K562 (cell line): ENCODE results near the gene COASY. TPM values are rescaled to one million over a fixed set of nuclear protein-coding genes. Genes with fewer than 3 reads are reported as not detected.

ENCODE experiments used
- ATAC-seq: fragments of 200-7000 bp; cut with Tn5 transposase; 3 replicates; pipeline ENCODE4 v1.9.1; 2020; ENCODE audit warnings: moderate library complexity
- BruUV-seq: library from RNA; stranded (reverse); fragments of 400-500 nt; replicated peaks from 2 replicates; lab custom pipeline; 2021; lab: Mats Ljungman, UMichigan
- CTCF ChIA-PET: fragments of 300-600 bp; formaldehyde crosslinking; extraction: SDS; loops from one replicate; lab custom pipeline; 2021; ENCODE audit warnings: low intra/inter-chr PET ratio; lab: Yijun Ruan, JAX
- POLR2A ChIA-PET: fragments of 300-600, 350-650 bp; sonication (Branson Sonifier 250); formaldehyde crosslinking; extraction: SDS; loops from one replicate; lab custom pipeline; 2021; ENCODE audit warnings: antibody characterized with exemption, inconsistent platforms; lab: Yijun Ruan, JAX
- DNase-seq, 4 experiments: peaks; one replicate each; pipeline versions ENCODE4 v3.0.0 to v3.0.0-alpha.2; 2011 to 2018; ENCODE audit warnings: low spot score in 3 of 4, mixed read lengths in 3 of 4; ENCODE audit errors: extremely low read depth in 1 of 4
- FAIRE-seq: peaks from 2 replicates; lab custom pipeline; 2011; peaks lifted over from hg19 to GRCh38; lab: Jason Lieb, UNC
- H2AFZ ChIP-seq: 2 replicates; pipeline ENCODE4 v1.6.0; 2011; ENCODE audit warnings: low read depth, low read length, control low read depth, inconsistent platforms
- H3K27ac ChIP-seq: fragments of 200-600 bp; 3 replicates; pipeline ENCODE4 v1.8.0; 2011; ENCODE audit warnings: low read depth, mild to moderate bottlenecking, control low read depth, inconsistent platforms, low read length, moderate library complexity, mixed read lengths; ENCODE audit errors: extremely low read depth
- H3K27me3 ChIP-seq, 2 experiments: fragments of 300-600 bp in 1 of 2; 2 replicates in 1 of 2; 3 replicates in 1 of 2; pipeline versions ENCODE4 v1.6.0 to v1.8.0; 2011; ENCODE audit warnings: inconsistent platforms in 2 of 2, low read length in 2 of 2, mild to moderate bottlenecking in 1 of 2, mixed read lengths in 1 of 2, moderate library complexity in 1 of 2; ENCODE audit not compliant: control insufficient read depth in 2 of 2, insufficient read depth in 2 of 2
- H3K36me3 ChIP-seq: fragments of 300-600 bp; 3 replicates; pipeline ENCODE4 v1.8.0; 2011; ENCODE audit warnings: mild to moderate bottlenecking, low read length, inconsistent platforms; ENCODE audit not compliant: control insufficient read depth, insufficient read depth
- H3K4me1 ChIP-seq, 2 experiments: fragments of 200-600 bp in 1 of 2; replicated peaks in 1 of 2; 2 replicates in 1 of 2; 3 replicates in 1 of 2; pipeline versions ENCODE4 v1.5.1 to v1.8.0; 2011; ENCODE audit warnings: inconsistent platforms in 2 of 2, low read length in 2 of 2, mild to moderate bottlenecking in 1 of 2, mixed read lengths in 1 of 2, moderate library complexity in 1 of 2; ENCODE audit not compliant: control insufficient read depth in 2 of 2, insufficient read depth in 2 of 2
- H3K4me2 ChIP-seq: 2 replicates; pipeline ENCODE4 v1.6.1; 2011; ENCODE audit warnings: low read length, control low read depth, inconsistent platforms, mixed read lengths; ENCODE audit not compliant: insufficient read depth
- H3K4me3 ChIP-seq: fragments of 200-600 bp; sonication (generic), shearing (Covaris generic); 2 replicates; pipeline ENCODE4 v1.5.1; 2016; ENCODE audit warnings: control low read depth, inconsistent platforms
- H3K79me2 ChIP-seq: fragments of 200-600 bp; 3 replicates; pipeline ENCODE4 v1.8.0; 2011; ENCODE audit warnings: low read length, inconsistent platforms; ENCODE audit not compliant: control insufficient read depth, insufficient read depth
- H3K9ac ChIP-seq, 2 experiments: 2 replicates each; pipeline versions ENCODE4 v1.6.0 to v1.6.1; 2011; ENCODE audit warnings: low read depth in 2 of 2, low read length in 2 of 2, control low read depth in 1 of 2, inconsistent platforms in 1 of 2, mild to moderate bottlenecking in 1 of 2, mixed read lengths in 1 of 2; ENCODE audit not compliant: insufficient read depth in 1 of 2
- H3K9me1 ChIP-seq: one replicate; pipeline ENCODE4 v1.6.0; 2011; ENCODE audit warnings: inconsistent platforms, mild to moderate bottlenecking, low read length, moderate library complexity; ENCODE audit not compliant: control insufficient read depth, insufficient read depth
- H3K9me3 ChIP-seq: replicated peaks from 2 replicates; pipeline ENCODE4 v1.5.1; 2011; ENCODE audit warnings: low read depth, low read length, inconsistent platforms; ENCODE audit not compliant: control insufficient read depth, insufficient read depth
- H4K20me1 ChIP-seq: replicated peaks from 2 replicates; pipeline ENCODE4 v1.6.1; 2011; ENCODE audit warnings: low read length, inconsistent platforms, mixed read lengths; ENCODE audit not compliant: control insufficient read depth, insufficient read depth
- ARID2 ChIP-seq: fragments of 450-650 bp; IDR thresholded peaks from 2 replicates; pipeline ENCODE4 v1.6.1; 2017; ENCODE audit warnings: antibody characterized with exemption, mild to moderate bottlenecking
- NR2C1 ChIP-seq, 2 experiments: fragments of 450-650 bp; IDR thresholded peaks; 2 replicates each; pipeline ENCODE4 v1.6.1; 2017; ENCODE audit warnings: mild to moderate bottlenecking in 2 of 2, antibody characterized with exemption in 1 of 2, inconsistent platforms in 1 of 2, missing compliant biosample characterization in 1 of 2, missing genetic modification characterization in 1 of 2
- NR4A1 ChIP-seq, 2 experiments: fragments of 250-450 bp in 1 of 2; fragments of 450-650 bp in 1 of 2; sonication (Bioruptor Pico) in 1 of 2; IDR thresholded peaks; 2 replicates each; pipeline versions ENCODE4 v1.4.0 to v1.6.1; 2016 to 2020; ENCODE audit warnings: mild to moderate bottlenecking in 2 of 2, missing compliant biosample characterization in 1 of 2, missing genetic modification characterization in 1 of 2, moderate library complexity in 1 of 2
- PML ChIP-seq: IDR thresholded peaks from 2 replicates; pipeline ENCODE4 v1.6.1; 2012; ENCODE audit warnings: low read length, inconsistent platforms
- SIN3A ChIP-seq, 2 experiments: fragments of 150-350 bp in 1 of 2; IDR thresholded peaks; 2 replicates each; pipeline ENCODE4 v1.6.1; 2011 to 2016; ENCODE audit warnings: borderline replicate concordance in 2 of 2, low read depth in 2 of 2, low read length in 2 of 2, mild to moderate bottlenecking in 2 of 2, moderate library complexity in 2 of 2; ENCODE audit not compliant: control insufficient read depth in 1 of 2
- TCF3 ChIP-seq: sonication (generic); formaldehyde crosslinking; IDR thresholded peaks from 2 replicates; pipeline ENCODE4 v1.4.0; 2020; ENCODE audit warnings: mild to moderate bottlenecking, missing genetic modification reagents
- ZBTB7A ChIP-seq: IDR thresholded peaks from 2 replicates; pipeline ENCODE4 v1.6.1; 2011; ENCODE audit warnings: low read depth, mild to moderate bottlenecking, low read length, moderate library complexity, borderline replicate concordance; ENCODE audit not compliant: control insufficient read depth
- ZNF282 ChIP-seq: sonication (generic); formaldehyde crosslinking; IDR thresholded peaks from 2 replicates; pipeline ENCODE4 v1.8.1; 2023; ENCODE audit warnings: missing genetic modification reagents
- WGBS: fragments of 100-300 bp; shearing (Covaris generic); methylation state at CpG from one replicate; pipeline ENCODE4 v1.1.6; 2016; ENCODE audit warnings: low coverage, mixed read lengths; ENCODE audit not compliant: insufficient coverage; ENCODE audit errors: missing lambda C conversion rate; 5-methylcytosine and 5-hydroxymethylcytosine counted together
- in situ Hi-C: fragments of 300-500 bp; cut with MboI; formaldehyde crosslinking; loops from 4 replicates; pipeline ENCODE4 v1.15.0; 2018; ENCODE audit warnings: inconsistent platforms, mixed read lengths
- intact Hi-C: fragments of 100-400 bp; cut with micrococcal nuclease; formaldehyde crosslinking; loops from 2 replicates; pipeline ENCODE4 v1.14.2; 2022
- polyA plus RNA-seq, 8 experiments: library from polyadenylated mRNA; depleted of rRNA in 4 of 8; stranded (reverse) in 5 of 8; unstranded in 3 of 8; fragments of >200 nt; fragmentation: Nextera tagmentation in 2 of 8; fragmentation: Illumina TruSeq in 1 of 8; extraction: Ambion mirVana in 2 of 8; extraction: Trizol in 1 of 8; gene quantifications; 2 replicates each; pipeline versions ENCODE4 v1.2.1 to v1.2.3, GENCODE V29; 2011 to 2014; ENCODE audit warnings: inconsistent platforms in 1 of 8, missing spikeins in 1 of 8
- total RNA-seq, 7 experiments: library from RNA; depleted of rRNA in 6 of 7; stranded (reverse); fragments of >200 nt in 6 of 7; fragmentation: Illumina TruSeq in 2 of 7; extraction: Trizol in 2 of 7; gene quantifications; 2 replicates each; pipeline versions ENCODE4 v1.2.1 to v1.2.3, GENCODE V29; 2011 to 2021; ENCODE audit warnings: low replicate concordance in 1 of 7
- TF ChIP-seq, protein P1 (sequence below): fragments of 450-650 bp; IDR thresholded peaks from 2 replicates; pipeline ENCODE4 v1.6.1; 2016; ENCODE audit warnings: mild to moderate bottlenecking, moderate library complexity

Gene COASY
- total and polyA plus RNA-seq, 9 of the 15 experiments (the other 6 are each of a cell fraction or from before 2014, with no cell fraction given): 25.4 to 175 (median 62.3) TPM

DNA sequence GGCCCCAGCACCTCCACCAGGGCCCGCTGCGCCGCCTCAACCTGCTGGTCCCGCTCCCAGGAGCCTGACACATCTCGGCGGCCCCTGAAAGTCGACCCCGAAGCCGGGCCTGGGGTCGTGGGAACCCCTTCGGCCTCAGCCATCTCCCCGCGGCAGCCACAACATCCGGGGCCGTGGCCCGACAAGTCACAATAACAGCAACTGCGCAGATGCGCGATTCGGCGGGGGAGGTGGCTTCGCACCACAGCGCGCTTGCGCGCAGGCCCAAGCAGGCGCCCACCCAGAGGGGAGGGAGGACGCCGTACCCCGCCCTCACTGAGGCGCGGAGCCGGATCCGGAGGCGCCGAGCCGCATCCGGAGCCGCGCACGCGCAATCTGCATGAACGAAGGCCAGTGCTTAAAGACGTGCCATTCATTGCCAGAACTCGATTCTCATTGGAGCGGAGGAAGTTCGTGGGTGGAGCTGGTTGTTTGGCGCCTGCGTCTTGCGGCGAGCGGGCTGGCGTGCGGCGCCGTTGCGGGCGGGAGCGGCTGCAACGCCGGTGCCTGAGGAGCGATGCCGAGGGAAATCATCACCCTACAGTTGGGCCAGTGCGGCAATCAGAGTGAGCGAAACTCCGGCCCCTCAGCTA is 47.4 kb downstream of the COASY start, which contains the start of the genes RETREG3 and TUBG1:
RETREG3 (minus strand) TSS at position 193 of the 632 bp plus-strand sequence; CDS start at position 143, 50 bp downstream.
TUBG1 (plus strand) TSS at position 502 of the 632 bp plus-strand sequence; CDS start at position 557, 55 bp downstream.
- no peaks in the 10 kb centered on the region for H3K9me1 ChIP-seq
- ChIA-PET CTCF (interaction anchor here (0.6 to 1.0 kb wide), 2 partner anchors 15 to 31 kb away, joined by 3 read pairs; no protein-coding TSS in a partner anchor), POLR2A (interaction anchor here (0.6 to 2.8 kb wide), 14 partner anchors 10 to 828 kb away, joined by 3 to 31 read pairs (median 6); no protein-coding TSS in a partner anchor)
- peaks cover 16 to 21% of the 10 kb centered on the region in 2 experiments; a peak in 4 of 5 replicates for H3K4me1 ChIP-seq
- peak within 1 kb of the TSS; percentile 97 for H3K4me2 ChIP-seq
- H3K4me3 ChIP-seq: peak within 1 kb of the TSS; percentile 95
- H2AFZ ChIP-seq: peak within 1 kb of the TSS; percentile 94
- no peaks in the 10 kb centered on the region for H3K27me3 ChIP-seq
- in situ Hi-C loops (no loop called here), intact Hi-C loops (loop anchor here (5.0 kb wide), 1 partner anchor 68 kb away; the partner anchor contains the start of gene PLEKHH3)
- DNase-seq: peak; percentile 99
- H3K79me2 ChIP-seq: peaks cover 59% of the 10 kb centered on the region
- peak within 1 kb of the TSS; percentile 84 for H3K27ac ChIP-seq
- FAIRE-seq: peak; percentile 100
- H4K20me1 ChIP-seq: peaks cover 3% of the 10 kb centered on the region; the same call in 1 of the 2 replicates
- WGBS: under 1% methylated on average over 66 of the region's 66 CpGs
- no peaks in the 10 kb centered on the region for H3K9me3 ChIP-seq
- BruUV-seq: no TSS peak
- ATAC-seq: peak; percentile 90
- H3K9ac ChIP-seq: peak within 1 kb of the TSS; percentile 92 to 94
- H3K36me3 ChIP-seq: peaks cover 36% of the 10 kb centered on the region
- no peak for TF ChIP-seq ZNF282
- TF ChIP-seq TCF3 (CRISPR knock-in tag): no peak
- TF ChIP-seq, protein P1, sequence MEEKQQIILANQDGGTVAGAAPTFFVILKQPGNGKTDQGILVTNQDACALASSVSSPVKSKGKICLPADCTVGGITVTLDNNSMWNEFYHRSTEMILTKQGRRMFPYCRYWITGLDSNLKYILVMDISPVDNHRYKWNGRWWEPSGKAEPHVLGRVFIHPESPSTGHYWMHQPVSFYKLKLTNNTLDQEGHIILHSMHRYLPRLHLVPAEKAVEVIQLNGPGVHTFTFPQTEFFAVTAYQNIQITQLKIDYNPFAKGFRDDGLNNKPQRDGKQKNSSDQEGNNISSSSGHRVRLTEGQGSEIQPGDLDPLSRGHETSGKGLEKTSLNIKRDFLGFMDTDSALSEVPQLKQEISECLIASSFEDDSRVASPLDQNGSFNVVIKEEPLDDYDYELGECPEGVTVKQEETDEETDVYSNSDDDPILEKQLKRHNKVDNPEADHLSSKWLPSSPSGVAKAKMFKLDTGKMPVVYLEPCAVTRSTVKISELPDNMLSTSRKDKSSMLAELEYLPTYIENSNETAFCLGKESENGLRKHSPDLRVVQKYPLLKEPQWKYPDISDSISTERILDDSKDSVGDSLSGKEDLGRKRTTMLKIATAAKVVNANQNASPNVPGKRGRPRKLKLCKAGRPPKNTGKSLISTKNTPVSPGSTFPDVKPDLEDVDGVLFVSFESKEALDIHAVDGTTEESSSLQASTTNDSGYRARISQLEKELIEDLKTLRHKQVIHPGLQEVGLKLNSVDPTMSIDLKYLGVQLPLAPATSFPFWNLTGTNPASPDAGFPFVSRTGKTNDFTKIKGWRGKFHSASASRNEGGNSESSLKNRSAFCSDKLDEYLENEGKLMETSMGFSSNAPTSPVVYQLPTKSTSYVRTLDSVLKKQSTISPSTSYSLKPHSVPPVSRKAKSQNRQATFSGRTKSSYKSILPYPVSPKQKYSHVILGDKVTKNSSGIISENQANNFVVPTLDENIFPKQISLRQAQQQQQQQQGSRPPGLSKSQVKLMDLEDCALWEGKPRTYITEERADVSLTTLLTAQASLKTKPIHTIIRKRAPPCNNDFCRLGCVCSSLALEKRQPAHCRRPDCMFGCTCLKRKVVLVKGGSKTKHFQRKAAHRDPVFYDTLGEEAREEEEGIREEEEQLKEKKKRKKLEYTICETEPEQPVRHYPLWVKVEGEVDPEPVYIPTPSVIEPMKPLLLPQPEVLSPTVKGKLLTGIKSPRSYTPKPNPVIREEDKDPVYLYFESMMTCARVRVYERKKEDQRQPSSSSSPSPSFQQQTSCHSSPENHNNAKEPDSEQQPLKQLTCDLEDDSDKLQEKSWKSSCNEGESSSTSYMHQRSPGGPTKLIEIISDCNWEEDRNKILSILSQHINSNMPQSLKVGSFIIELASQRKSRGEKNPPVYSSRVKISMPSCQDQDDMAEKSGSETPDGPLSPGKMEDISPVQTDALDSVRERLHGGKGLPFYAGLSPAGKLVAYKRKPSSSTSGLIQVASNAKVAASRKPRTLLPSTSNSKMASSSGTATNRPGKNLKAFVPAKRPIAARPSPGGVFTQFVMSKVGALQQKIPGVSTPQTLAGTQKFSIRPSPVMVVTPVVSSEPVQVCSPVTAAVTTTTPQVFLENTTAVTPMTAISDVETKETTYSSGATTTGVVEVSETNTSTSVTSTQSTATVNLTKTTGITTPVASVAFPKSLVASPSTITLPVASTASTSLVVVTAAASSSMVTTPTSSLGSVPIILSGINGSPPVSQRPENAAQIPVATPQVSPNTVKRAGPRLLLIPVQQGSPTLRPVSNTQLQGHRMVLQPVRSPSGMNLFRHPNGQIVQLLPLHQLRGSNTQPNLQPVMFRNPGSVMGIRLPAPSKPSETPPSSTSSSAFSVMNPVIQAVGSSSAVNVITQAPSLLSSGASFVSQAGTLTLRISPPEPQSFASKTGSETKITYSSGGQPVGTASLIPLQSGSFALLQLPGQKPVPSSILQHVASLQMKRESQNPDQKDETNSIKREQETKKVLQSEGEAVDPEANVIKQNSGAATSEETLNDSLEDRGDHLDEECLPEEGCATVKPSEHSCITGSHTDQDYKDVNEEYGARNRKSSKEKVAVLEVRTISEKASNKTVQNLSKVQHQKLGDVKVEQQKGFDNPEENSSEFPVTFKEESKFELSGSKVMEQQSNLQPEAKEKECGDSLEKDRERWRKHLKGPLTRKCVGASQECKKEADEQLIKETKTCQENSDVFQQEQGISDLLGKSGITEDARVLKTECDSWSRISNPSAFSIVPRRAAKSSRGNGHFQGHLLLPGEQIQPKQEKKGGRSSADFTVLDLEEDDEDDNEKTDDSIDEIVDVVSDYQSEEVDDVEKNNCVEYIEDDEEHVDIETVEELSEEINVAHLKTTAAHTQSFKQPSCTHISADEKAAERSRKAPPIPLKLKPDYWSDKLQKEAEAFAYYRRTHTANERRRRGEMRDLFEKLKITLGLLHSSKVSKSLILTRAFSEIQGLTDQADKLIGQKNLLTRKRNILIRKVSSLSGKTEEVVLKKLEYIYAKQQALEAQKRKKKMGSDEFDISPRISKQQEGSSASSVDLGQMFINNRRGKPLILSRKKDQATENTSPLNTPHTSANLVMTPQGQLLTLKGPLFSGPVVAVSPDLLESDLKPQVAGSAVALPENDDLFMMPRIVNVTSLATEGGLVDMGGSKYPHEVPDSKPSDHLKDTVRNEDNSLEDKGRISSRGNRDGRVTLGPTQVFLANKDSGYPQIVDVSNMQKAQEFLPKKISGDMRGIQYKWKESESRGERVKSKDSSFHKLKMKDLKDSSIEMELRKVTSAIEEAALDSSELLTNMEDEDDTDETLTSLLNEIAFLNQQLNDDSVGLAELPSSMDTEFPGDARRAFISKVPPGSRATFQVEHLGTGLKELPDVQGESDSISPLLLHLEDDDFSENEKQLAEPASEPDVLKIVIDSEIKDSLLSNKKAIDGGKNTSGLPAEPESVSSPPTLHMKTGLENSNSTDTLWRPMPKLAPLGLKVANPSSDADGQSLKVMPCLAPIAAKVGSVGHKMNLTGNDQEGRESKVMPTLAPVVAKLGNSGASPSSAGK: no peak
- TF ChIP-seq SIN3A (IDR thresholded peaks at IDR 0.05; ENCODE audit: borderline replicate concordance in 2 of 2, control insufficient read depth in 1 of 2, low read depth in 2 of 2, low read length in 2 of 2): peak in 1 of 2 experiments; percentile 89; a peak in 1 of 4 replicates
- peak; percentile 90 for TF ChIP-seq ZBTB7A
- peak; percentile 53; the same call in 1 of the 2 replicates for TF ChIP-seq PML
- no peak for TF ChIP-seq NR2C1 (IDR thresholded peaks at IDR 0.05)
- no peak for TF ChIP-seq NR2C1 (tag; IDR thresholded peaks at IDR 0.05)
- no peak for TF ChIP-seq ARID2
- TF ChIP-seq NR4A1 (CRISPR knock-in tag; IDR thresholded peaks at IDR 0.05): 0 out of 2 replicates have a peak, but pooled peaks have one; percentile 2
- TF ChIP-seq NR4A1 (tag; IDR thresholded peaks at IDR 0.05): no peak
